ENCODE results near the gene PRTFDC1.
A peak's percentile ranks its signal among the peaks of the same experiment; 100 is the strongest.

Gene PRTFDC1

GRCh38 chr10:24907956-24908355 lies 44.5 kb downstream of the PRTFDC1 start:
- no peak for DNase-seq (ENCODE audit: low read depth)
- TF ChIP-seq, protein P1, sequence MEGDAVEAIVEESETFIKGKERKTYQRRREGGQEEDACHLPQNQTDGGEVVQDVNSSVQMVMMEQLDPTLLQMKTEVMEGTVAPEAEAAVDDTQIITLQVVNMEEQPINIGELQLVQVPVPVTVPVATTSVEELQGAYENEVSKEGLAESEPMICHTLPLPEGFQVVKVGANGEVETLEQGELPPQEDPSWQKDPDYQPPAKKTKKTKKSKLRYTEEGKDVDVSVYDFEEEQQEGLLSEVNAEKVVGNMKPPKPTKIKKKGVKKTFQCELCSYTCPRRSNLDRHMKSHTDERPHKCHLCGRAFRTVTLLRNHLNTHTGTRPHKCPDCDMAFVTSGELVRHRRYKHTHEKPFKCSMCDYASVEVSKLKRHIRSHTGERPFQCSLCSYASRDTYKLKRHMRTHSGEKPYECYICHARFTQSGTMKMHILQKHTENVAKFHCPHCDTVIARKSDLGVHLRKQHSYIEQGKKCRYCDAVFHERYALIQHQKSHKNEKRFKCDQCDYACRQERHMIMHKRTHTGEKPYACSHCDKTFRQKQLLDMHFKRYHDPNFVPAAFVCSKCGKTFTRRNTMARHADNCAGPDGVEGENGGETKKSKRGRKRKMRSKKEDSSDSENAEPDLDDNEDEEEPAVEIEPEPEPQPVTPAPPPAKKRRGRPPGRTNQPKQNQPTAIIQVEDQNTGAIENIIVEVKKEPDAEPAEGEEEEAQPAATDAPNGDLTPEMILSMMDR (conservative IDR thresholded peaks at IDR 0.05; ENCODE audit: control insufficient read depth, insufficient read depth, low read depth, low read length): no peak
- H3K4me3 ChIP-seq (ENCODE audit: control insufficient read depth, low read depth, low read length): no peak overlapping the region

- TF ChIP-seq, protein P1 (conservative IDR thresholded peaks at IDR 0.05; ENCODE audit: control insufficient read depth, insufficient read depth, low read depth, low read length): no peak
- no peak for DNase-seq (ENCODE audit: low read depth)
Observed at GRCh38 chr10:24906372-24906771, 46.0 kb downstream of the PRTFDC1 start.

DNA sequence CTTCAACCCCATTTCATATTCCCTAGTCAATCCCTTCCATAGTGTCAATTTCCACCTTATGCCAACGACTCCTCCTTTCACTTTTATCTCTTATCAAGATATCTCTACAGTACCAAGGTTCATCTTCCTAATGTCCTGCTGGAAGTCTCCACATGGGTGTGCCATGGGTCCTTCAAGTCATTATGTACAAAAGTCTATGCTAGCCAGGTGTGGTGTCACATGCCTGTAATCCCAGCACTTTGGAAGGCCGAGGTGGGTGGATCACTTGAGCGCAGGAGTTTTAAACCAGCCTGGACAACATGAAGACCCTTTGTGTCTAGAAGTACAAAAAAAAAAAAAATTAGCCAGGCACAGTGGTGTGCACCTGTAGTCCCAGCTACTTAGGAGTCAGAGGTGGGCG lies 47.6 kb downstream of the PRTFDC1 start:
- H3K4me3 ChIP-seq (ENCODE audit: control insufficient read depth, low read depth, low read length): no peak overlapping the region
- TF ChIP-seq, protein P1 (conservative IDR thresholded peaks at IDR 0.05; ENCODE audit: control insufficient read depth, insufficient read depth, low read depth, low read length): no peak
- no peak for DNase-seq (ENCODE audit: low read depth)

More at GRCh38 chr10:24906372-24906771, 46.0 kb downstream of the PRTFDC1 start:
- H3K4me3 ChIP-seq (ENCODE audit: control insufficient read depth, low read depth, low read length): no peak overlapping the region

DNA sequence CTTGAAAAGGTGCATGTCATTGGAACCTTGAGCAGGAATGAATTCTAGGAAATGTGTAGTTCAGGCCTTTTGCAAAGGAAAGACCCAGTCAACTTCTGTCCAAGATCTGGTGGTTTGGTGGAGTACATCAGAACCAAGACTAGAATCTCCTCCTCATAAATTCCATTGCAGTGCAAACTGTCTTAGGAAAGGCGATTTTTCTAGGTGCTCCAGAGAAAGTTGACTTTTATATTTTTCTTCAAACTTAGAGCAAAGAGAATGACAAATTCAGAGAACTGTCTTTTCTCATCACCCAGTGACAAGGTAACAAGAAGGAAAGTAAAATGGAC lies 50.0 kb downstream of the PRTFDC1 start:
- DNase-seq (ENCODE audit: low read depth): no peak
- H3K4me3 ChIP-seq (ENCODE audit: control insufficient read depth, low read depth, low read length): no peak overlapping the region
- TF ChIP-seq, protein P1 (conservative IDR thresholded peaks at IDR 0.05; ENCODE audit: control insufficient read depth, insufficient read depth, low read depth, low read length): no peak

DNA sequence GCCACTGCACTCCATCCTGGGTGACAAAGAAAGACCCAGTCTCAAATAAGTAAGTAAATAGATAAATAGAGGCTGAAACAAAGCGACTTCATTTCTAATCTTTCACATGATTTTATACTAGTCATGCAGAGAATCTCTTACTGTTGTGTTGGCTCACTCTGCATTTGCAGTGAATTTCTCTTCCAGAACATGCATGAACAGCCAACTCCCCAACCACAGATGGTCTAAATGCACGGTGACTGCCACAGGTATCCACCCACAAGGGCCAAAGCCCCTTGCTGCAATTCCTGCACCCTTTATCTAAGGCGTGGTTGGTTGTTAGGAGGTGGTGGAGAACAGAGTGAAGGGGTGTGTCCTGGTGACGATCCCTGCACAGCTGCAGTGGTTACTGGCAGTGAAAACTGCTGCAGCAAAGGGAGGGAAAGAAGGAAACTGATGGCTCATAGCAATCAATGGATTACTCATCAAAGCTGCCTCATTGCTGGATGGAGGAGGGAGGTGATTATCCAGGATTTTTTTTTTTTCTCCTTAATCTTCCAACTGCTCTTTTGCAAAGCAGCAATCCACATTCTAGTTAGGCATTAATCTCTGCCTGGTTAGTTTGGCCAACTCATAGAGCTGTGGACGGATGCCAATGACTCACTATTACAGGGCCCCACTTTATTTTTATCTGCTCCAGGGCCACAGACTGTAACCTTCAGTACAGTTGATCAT lies 50.6 kb downstream of the PRTFDC1 start:
- peak; percentile 99 for DNase-seq (ENCODE audit: low read depth)
- H3K4me3 ChIP-seq (ENCODE audit: control insufficient read depth, low read depth, low read length): no peak overlapping the region
- TF ChIP-seq, protein P1 (conservative IDR thresholded peaks at IDR 0.05; ENCODE audit: control insufficient read depth, insufficient read depth, low read depth, low read length): no peak

GRCh38 chr10:24900888-24901685 lies 51.3 kb downstream of the PRTFDC1 start:
- no peak for DNase-seq (ENCODE audit: low read depth)
- TF ChIP-seq, protein P1 (conservative IDR thresholded peaks at IDR 0.05; ENCODE audit: control insufficient read depth, insufficient read depth, low read depth, low read length): no peak
- no peak overlapping the region for H3K4me3 ChIP-seq (ENCODE audit: control insufficient read depth, low read depth, low read length)
